Activated CD8-positive, alpha-beta memory T cell treated with anti-CD3 and anti-CD28 coated beads for 1 hour (primary cell): ENCODE results near the gene IKBKE.
A peak's percentile ranks its signal among the peaks of the same experiment; 100 is the strongest.
"Not testable (repeated sequence)": the region's sequence is repeated elsewhere in the genome, so short reads cannot be mapped to it uniquely, and the experiment has no call there.

ENCODE experiments used
- DNase-seq, 2 donors: peaks; one replicate each; pipeline ENCODE4 v3.0.0-alpha.2; 2020; ENCODE audit warnings: low read depth in 1 of 2; ENCODE audit errors: extremely low read depth in 1 of 2

Gene IKBKE

DNA sequence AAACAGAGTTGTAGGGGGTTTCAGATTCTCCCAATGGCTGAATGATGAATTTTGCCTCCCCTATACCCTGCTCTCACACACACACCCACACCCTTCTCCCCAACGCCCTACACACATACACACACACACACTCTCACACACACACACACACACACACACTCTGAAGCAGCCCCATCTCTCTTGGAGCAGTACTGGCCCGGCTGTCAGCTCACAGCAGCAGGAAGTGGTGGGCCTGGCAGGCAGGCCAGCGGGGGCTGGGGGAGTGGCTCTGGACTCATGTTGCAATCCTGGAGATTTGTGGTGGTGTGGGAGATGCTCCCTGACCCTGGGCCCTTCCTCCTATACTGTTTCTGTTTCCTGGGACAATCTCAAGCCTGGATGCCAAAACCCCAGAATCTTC lies 2.2 kb downstream of the IKBKE start:
- no peak for DNase-seq

DNA sequence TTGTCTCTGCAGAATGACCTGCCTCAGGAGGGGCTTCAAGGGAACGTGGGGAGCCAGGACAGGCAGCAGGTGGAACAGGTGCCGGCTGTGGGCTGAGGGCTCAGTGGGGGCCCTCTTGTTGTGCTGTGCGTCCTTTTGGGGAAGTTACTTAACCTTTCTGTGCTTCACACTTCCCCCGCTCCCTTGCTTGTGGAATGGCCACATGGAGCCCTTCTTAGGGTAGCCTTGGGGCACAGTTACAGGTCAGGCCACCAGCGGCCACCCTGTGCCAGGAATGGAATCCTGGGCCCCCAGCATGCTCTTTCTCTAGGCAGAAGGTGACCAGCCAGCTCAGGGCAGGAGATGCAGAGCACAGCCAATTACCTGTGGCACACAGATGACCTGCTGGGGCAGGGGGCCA lies 2.6 kb downstream of the IKBKE start:
- DNase-seq = no peak

DNA sequence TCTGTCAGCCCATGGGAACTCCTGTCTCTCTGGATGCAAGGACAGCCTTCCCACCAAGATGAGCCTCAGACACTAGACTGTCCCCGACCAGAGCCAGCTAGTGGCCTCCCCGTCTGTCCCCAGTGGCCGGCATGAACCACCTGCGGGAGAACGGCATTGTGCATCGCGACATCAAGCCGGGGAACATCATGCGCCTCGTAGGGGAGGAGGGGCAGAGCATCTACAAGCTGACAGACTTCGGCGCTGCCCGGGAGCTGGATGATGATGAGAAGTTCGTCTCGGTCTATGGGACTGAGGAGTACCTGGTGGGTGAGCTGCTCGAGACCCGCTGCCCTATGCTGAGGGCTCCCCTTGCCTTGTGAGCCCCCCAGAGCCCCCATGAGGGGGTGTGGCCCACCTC lies 5.8 kb downstream of the IKBKE start:
- DNase-seq = no peak

DNA sequence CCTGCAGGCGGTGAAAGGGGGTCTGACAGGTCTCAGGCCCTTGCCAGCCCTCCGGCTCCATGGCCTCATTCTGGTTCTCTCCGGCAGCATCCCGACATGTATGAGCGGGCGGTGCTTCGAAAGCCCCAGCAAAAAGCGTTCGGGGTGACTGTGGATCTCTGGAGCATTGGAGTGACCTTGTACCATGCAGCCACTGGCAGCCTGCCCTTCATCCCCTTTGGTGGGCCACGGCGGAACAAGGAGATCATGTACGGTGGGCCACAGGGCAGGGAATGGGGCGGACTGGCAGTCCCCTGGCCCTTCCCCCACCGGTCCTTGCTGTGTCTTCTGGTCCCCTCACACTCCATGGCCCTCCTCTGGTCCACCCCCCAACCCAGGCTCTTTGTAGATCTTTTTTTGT lies 6.3 kb downstream of the IKBKE start:
- no peak for DNase-seq

DNA sequence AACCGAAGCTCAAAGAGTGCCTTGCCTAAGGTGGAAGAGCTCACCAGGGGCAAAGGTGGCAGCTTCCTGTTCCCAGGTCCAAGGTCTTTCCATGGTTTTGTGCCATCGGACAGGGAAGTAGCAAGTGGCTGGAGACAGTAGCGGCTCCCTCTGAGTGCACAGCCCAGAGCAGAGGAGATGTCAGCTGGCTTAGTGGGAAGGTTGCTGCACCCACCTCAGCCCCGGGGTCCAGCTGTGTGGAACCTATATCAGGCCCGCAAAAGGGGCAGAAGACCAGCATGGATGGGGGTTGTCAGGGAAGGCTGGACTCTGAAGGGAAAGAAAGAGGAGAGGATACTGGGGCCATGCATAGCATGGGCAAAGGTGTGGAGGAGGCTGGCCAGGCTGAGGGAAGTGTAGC lies 6.8 kb downstream of the IKBKE start:
- no peak for DNase-seq

- no peak for DNase-seq
Observed at GRCh38 chr1:206477581-206478380, 7.5 kb downstream of the IKBKE start.

DNA sequence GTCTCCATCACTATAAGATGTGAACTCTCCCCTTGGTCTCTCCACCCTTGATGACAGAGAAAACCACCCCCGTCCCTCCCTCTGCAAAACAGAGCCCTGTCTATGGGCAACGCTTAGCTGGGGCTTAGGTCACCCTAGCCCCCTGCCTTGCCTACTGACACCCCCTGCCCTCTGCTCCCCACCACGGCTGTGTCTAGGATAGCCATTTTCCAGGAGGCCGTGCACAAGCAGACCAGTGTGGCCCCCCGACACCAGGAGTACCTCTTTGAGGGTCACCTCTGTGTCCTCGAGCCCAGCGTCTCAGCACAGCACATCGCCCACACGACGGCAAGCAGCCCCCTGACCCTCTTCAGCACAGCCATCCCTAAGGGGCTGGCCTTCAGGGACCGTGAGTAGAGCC lies 8.5 kb downstream of the IKBKE start:
- no peak for DNase-seq

GRCh38 chr1:206479183-206480125 lies 9.2 kb downstream of the IKBKE start:
- peak; percentile 32 to 51 for DNase-seq

DNA sequence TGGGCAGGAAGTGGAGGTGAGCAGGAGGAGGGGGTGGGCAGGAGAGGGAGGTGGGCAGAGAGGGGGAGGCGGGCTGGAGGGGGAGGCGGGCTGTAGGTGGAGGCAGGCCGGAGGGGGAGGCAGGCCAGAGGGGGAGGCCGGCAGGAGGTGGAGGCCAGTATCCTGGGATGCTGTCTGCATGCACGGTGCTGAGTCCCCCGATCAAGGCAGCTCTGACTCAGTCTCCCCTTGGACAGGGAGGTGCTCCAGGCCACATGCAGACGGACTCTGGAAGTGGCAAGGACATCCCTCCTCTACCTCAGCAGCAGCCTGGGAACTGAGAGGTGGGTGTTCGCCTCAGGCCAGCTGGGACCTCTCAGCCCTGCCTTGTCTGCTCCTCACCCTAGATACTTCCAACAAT lies 9.9 kb downstream of the IKBKE start:
- DNase-seq = no peak

DNA sequence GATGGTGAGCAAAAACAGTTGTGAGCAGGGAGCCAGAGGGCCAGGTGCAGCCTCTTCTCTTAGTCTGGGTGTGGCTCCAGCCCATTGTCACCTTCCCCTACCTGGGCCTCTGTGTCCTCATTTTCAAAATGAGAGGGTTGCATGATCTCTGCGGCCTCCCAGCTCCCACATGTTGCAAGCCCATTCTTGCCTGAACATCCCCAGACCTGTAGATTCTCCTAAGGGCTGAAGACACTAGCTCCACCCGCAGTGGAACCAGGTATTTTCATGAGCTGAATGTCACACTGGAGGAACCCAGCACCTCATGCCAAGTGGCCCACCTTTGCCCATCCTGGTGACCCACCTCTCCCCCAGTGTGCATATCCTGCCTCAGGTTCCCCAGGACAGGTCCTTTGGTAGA lies 12.3 kb downstream of the IKBKE start:
- DNase-seq = no peak

- not testable (repeated sequence) for DNase-seq
Observed at GRCh38 chr1:206483864-206484263, 13.6 kb downstream of the IKBKE start.

GRCh38 chr1:206484901-206485300 lies 14.6 kb downstream of the IKBKE start:
- no peak for DNase-seq

DNA sequence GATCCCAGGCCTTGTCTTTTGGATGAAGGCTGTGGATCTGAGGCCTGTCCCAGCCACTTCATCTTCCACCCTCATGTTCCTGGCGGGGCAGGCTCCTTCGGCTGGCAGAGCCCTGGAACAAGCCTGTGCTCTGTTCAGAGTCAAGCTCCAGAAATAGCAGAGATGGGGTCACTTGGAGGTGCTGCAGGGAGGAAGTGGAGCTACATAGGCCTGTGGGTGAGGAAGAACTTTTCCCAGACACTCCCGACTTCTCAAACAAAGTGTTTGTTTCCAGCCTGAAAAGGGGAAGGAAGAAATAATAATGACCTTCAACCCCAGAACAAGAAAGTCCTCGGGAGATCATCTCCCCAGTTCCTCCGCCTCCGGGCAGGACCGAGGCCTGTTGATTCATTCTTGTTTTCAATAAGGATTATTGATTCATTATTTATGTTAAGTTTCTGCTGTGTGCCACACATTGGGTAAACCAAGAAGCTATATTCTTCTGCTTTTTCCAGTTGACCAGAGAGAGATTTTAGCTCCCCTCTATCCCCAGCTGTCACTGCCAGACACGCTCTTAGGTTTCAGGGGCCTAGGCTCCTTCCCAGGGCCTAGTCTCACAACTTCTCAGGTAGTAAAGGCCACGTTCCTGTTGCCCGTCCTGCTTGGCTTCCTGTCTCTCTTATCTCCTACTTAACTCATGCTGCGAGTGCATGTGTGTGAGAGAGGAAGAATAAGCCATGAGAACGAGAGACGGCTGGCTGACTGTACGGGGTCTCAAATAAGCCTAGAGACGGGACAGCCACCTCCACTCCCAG lies 16.9 kb downstream of the IKBKE start:
- DNase-seq = no peak

GRCh38 chr1:206487970-206488369 lies 17.7 kb downstream of the IKBKE start:
- no peak for DNase-seq

DNA sequence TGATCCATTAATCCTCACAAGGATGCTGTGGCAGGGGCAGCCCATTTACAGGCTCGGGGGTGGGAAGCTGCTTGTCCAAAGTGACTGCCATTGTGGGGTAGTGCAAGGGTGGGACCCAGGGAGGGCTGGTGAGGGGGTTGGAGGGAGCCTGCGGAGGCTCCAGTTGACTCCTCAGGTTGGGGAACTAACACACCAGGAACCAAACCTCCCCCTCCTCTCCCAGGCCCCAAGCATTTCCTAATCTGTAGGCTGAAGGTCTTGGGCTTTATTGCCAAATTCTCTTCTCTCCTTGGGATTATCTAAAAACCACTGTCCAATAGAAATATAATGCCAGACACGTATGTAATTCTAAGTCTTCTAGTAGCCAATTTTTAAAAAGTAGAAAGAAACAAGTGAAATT lies 18.2 kb downstream of the IKBKE start:
- DNase-seq = no peak

- peak; percentile 40 to 52 for DNase-seq
Observed at GRCh38 chr1:206489980-206490770, 19.9 kb downstream of the IKBKE start.

GRCh38 chr1:206490771-206491405 lies 20.6 kb downstream of the IKBKE start:
- no peak for DNase-seq

GRCh38 chr1:206491616-206492015 lies 21.3 kb downstream of the IKBKE start:
- no peak for DNase-seq

GRCh38 chr1:206492589-206492988 lies 22.3 kb downstream of the IKBKE start:
- no peak for DNase-seq

DNA sequence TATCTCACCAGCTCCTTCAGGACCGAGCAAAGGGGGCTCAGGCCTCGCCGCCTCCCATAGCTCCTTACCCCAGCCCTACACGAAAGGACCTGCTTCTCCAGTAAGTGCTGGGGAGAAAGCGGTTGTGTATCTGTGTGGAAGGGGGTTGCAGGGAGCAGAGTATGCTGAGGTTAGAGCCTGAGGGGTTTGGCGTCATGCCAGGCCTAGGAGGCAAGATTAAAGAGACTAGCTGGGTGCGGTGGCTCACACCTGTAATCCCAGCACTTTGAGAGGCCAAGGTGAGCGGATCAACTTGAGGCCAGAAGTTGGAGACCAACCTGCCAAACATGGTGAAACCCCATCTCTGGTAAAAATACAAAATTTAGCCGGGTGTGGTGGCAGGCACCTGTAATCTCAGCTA lies 23.0 kb downstream of the IKBKE start:
- no peak for DNase-seq
